HS-5 (cell line): ENCODE measurements around the gene TAB2.
"Not testable (repeated sequence)": the region's sequence is repeated elsewhere in the genome, so short reads cannot be mapped to it uniquely, and the experiment has no call there.

Source experiments
- DNase-seq: peaks from one replicate; pipeline ENCODE4 v3.0.0-alpha.2; 2012; ENCODE audit warnings: low read depth

The TAB2 gene

GRCh38 chr6:149333266-149333620, 15.7 kb downstream of the TAB2 start:
- DNase-seq, result no peak

DNA sequence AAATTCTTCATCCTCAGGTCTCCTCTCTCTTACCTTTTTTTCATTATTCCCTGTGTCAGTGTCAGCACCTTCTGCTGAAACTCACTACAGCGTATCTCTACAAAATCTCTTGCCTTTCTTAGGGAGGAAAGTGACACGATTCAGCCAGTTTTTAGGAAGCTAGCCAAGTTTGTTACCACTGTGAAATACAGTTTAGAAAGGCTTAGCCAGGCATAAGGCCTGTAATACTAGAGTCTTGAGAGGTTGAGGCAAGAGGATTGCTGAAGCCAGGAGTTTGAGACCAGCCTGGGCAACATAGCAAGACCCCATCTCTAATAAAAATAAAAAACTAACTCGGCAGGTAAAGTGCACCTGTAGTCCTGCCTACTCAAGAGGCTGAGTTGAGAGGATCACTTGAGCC, 16.7 kb downstream of the TAB2 start:
- no peak for DNase-seq

DNA sequence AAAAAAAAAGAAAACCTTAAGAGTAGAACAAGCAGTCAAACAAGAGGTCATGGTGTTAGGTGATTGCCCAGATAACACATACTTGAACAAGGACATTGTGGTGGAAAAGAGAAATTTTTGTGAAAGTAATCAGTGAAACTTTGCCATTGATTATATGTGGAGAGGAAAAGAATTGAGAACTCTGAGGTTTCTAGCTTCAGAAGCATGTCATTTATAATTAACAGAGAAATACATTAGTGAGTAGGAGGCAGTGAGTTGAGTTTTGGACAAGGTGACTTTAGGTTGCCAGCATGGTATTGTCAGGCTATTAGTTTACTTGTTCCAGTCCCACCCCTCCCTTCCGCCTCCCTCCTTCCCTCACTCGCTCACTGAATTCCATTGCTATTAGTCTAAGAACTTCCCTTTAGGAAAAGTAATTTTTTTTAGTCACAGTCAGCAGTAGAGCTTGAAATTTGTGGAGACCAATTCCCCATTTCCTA, 17.2 kb downstream of the TAB2 start:
- DNase-seq, result peak; percentile 76

DNA sequence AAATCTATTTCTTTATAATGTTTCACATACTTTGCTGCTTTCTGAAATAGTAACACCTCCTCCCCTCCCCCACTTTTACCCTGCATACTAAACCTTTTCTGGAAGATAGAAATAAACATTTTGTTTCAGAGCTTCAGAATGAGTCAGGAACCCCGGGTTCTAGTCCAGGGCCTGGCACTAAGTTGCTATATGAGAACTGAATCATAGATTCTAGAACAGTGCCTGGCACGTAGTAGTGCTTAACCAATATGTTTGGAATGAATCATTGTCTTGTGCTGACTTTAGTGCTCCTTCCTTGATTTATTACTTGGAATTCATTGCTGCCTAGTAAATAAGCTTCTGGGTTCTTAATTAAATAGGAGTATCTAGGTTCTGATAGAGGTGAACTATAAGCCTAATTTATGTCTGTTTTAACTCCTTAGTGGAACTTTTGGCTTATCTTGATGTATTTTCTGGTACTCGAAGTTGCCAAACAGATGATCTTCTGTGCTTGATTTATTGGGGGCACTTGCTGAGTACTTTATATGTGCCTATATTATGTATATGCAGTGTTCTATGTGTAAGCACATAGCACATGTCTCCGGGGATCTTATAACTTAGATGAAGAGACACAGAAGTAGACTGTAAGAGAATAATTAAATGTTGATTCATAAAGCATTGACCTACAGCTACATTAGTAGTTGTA, 18.6 kb downstream of the TAB2 start:
- DNase-seq, result peak; percentile 57

DNA sequence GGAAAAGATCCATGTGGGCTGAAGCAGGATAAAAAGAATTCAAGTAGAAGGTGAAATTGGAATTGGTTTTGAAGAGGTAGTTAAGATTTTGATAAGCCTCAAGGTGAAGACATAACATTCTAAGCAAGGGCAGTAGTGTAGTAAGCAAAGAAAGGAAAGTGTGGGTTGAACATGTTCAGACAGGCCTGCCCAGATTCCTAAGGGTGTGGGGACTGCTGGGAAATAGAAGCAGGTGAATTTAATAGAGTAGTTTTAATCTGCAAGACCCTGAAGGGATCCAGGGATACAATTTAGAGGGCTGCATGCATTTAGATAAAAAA, 19.1 kb downstream of the TAB2 start:
- DNase-seq, result no peak

DNA sequence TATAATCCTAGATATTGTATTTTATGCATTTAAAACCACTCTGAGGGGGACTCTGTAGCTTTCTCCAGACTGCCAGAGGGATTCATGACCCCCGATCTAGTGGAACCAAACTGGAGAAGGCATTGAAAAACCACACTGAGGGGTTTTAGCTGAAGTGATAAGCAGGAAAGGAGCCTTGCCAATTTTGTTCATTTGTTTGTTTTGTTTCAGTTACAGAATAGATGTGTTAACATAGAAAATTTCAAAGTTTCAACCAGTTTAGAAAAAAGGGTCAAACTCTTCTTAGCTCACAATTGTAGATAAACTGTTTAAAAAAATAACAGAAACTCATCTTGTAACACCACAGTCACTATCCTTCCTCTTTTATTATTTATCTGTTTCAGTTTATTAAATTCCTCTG, 19.8 kb downstream of the TAB2 start:
- DNase-seq, result no peak

- no peak for DNase-seq
Measured at GRCh38 chr6:149340200-149340599, 22.7 kb downstream of the TAB2 start.

DNA sequence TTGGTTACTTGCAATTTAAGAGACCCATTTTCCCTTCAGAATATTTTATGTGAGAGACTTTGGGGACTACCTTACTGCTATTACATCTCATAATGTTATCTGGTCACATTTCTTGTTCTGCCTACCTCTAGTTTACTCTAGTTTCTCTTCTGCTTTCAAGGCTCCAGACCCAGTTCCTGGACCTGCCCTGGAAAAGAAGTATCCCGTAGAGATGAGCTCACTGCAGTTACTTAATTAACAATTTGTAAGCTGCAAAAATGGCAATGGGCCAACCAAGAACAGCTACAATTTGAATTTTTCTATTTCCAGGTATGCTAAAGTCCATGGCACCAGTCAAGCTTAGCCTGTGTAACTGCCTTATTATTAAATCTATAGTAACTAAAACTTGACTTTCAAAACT, 25.0 kb downstream of the TAB2 start:
- no peak for DNase-seq

DNA sequence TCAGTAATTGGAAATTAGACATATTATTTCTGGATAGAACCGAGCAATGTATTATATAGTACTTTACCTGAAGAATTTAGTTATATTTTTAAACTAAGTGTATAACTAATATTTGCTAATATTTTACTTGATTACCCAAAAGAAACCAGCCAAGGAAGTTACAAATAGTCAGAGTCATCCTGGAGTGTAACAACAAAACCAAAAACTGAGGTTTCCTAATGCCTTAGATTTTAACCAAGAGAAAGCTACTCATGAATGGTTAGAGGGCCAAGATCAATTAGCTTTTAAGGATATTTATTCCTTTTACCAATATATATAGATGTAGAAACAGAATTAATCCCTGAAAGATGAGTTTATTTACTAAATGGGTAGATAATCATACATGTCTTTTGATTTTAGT, 26.0 kb downstream of the TAB2 start:
- no peak for DNase-seq

- no peak for DNase-seq
Measured at GRCh38 chr6:149346078-149346477, 28.6 kb downstream of the TAB2 start.

DNA sequence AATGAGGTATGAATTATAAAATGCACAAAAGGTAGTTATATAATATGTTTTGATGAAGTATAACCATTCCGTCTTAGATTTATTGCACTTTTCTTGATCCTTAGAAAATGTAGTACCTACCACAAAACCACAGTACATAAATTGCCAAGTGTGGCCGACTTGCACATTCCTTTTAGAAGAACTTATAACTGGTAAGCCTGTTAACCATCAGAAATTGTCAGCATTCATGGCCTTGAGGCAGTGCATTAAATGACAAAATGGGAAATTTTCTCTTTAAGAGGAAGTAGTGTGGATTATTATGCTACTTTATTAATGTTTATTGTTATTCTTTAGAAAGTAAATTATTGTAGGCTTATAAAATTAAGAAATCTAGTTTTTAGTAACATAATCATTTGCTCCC, 29.6 kb downstream of the TAB2 start:
- DNase-seq, result no peak

- not testable (repeated sequence) for DNase-seq
Measured at GRCh38 chr6:149349279-149349678, 31.8 kb downstream of the TAB2 start.

DNA sequence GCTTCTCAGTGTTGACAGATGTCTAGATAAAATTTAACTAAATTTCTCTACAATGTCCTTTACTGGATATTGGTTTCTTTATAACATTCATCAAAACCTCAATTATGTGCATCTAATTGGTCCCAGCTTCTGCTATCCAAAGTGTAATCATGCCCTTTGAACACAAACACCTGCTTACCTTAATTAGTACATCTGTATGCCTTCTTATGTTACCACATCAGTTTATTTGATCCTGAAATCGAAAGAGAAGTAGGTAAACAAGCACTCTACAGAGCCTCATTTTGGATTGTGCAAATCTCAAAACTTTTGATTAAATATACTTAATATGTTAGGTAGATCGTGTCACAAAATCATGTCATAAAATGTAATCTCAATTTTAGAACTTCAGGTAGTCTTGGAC, 36.5 kb downstream of the TAB2 start:
- no peak for DNase-seq

DNA sequence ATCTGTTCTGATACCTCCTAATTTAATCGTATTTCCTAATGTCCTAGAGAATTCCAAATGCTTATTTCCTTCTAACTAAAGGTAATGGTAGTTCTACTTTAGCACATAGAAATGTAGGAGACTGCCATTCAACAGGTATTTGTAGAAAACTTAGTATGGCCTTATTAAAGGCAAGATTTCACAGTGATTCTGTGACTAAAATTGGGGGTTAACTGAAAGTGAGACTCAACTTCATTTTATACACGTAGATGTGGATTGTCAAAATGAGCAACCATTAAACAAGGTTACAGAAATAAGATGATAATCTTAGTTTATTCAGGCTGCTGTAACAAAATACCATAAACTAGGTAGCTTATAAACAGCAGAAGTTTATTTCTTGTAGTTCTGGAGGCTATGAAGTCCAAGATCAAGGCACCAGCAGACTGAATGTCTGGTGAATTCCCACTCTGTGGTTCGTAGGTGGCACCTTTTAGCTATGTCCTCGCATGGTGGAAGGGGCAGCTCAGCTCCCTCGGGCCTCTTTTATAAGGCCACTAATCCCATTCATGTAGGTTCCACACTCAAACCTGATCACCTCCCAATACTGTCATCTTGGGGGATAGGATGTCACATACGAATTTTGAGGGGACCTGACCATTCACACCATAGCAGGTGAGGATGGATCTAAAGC, 38.7 kb downstream of the TAB2 start:
- no peak for DNase-seq

DNA sequence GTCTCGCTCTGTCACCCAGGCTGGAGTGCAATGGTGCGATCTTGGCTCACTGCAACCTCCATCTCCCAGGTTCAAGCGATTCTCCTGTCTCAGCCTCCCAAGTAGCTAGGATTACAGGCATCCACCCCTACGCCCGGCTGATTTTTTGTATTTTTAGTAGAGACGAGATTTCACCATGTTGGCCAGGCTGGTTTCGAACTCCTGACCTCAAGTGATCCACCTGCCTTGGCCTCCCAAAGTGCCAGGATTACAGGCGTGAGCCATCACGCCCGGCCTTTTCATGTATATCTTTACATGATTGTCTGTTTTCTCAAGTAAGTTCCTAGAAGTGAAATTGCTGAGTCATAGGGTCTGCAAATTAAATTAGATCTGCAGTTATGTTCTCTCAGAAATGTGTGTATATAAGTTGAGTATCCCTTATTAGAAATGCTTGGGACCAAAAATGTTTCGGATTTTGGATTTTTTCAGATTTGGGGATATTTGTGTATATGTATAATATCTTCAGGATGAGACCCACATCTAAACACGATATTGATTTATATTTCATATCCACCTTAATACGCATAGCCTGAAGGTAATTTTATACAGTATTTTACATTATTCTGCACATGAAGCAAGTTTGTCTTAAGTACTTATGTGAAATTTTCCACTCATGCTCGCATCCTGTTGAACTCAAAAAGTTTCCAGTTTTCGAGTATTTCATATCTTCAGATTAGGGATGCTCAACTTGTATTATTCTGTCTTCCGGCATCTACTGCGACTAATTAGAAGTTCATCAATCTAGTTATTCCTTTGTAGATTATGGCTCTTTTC, 40.4 kb downstream of the TAB2 start:
- DNase-seq, result no peak

DNA sequence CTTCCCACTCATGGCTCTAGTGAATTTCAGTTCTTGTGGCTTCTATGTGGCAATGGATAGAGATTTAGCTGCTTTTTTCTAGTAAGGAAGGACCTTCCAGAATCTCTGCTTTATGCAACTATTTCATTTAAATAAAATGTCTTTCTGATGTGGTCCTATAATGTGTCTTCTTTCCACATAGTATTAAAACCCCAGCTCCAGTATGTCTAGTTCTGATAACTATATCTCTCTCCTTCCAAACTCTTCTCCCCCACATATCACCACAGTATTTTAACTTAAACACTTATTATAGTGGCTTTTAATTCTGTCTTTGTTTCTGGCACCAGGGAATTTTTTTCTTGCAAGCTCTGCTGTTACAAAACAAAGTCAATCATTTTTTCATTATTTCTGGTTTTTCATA, 41.9 kb downstream of the TAB2 start:
- no peak for DNase-seq

GRCh38 chr6:149360536-149360935, 43.0 kb downstream of the TAB2 start:
- DNase-seq, result no peak

DNA sequence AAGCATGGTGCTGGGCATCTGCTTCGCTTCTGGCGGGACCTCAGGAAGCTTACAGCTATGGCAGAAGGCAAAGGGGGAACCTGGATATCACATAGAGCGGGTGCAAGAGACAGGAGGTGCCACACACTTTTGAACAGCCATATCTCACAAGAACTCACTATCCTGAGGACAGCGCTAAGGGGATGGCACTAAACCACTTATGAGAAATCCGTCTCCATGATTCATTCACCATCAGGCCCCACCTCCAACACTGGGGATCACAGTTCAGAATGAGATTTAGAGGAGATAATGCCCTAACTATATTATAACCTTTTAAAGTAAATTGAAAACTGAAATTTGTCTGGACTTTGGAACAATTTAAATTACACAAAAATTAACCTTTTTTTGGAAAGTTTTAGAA, 44.8 kb downstream of the TAB2 start:
- DNase-seq, result no peak

GRCh38 chr6:149363154-149363553, 45.6 kb downstream of the TAB2 start:
- no peak for DNase-seq

DNA sequence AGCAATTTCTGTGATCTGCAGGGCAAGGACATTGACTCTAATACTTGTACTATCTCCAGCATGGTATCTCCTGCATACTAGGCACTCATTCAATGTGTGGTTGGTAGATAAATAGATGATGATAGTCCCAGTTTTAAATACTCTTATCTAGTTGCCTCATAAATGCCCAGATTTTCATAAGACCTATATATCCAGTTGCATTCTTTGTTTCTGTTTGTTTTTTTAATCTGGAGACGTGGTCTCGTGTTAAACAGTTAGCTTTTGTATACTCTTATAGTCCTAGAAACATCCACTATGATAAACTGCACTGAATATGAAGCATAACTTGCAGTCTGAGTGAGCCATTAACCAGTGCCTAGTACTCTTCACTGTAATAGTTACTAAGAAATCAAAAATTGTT, 47.0 kb downstream of the TAB2 start:
- DNase-seq, result no peak

GRCh38 chr6:149365197-149365596, 47.7 kb downstream of the TAB2 start:
- no peak for DNase-seq

GRCh38 chr6:149366267-149366921, 48.9 kb downstream of the TAB2 start:
- no peak for DNase-seq

GRCh38 chr6:149368065-149368464, 50.6 kb downstream of the TAB2 start:
- no peak for DNase-seq
